Measurements from ENCODE around the gene OSBPL5. TPM values are rescaled to one million over a fixed set of nuclear protein-coding genes. Genes with fewer than 3 reads are reported as not detected.

The OSBPL5 gene
- total and polyA plus RNA-seq, 2 donors (not counting 1 experiment from before 2014, with no cell fraction given) = 12.4 to 49.0 TPM

- H2AFZ ChIP-seq (ENCODE audit: low read length) = no peak overlapping the region
- no peaks in the 10 kb centered on the region for H3K36me3 ChIP-seq (ENCODE audit: control insufficient read depth, insufficient read depth, low read length)
- no peaks in the 10 kb centered on the region for H4K20me1 ChIP-seq (ENCODE audit: control insufficient read depth, extremely low read depth, insufficient read depth, low read length)
- H3K27ac ChIP-seq (ENCODE audit: insufficient read depth, low read length) = no peak overlapping the region
- no peaks in the 10 kb centered on the region for H3K27me3 ChIP-seq (ENCODE audit: control insufficient read depth, insufficient read depth, low read length)
- no peak for DNase-seq (ENCODE audit: low read depth in 2 of 2)
- H3K4me2 ChIP-seq (ENCODE audit: extremely low read depth, insufficient read depth, low read length) = no peak overlapping the region
- H3K9ac ChIP-seq (ENCODE audit: insufficient read depth, low read length) = no peak overlapping the region
- peaks cover 11% of the 10 kb centered on the region for H3K79me2 ChIP-seq (ENCODE audit: control insufficient read depth, insufficient read depth, low read length)
- H3K9me3 ChIP-seq (ENCODE audit: control insufficient read depth, insufficient read depth, low read depth, low read length) = no peaks in the 10 kb centered on the region
- no peak overlapping the region for H3K4me3 ChIP-seq (replicated peaks in 1 of 4; ENCODE audit: control extremely low read depth in 1 of 4, insufficient read depth in 1 of 4, low read depth in 3 of 4, low read length in 4 of 4)
- H3K4me1 ChIP-seq (ENCODE audit: control insufficient read depth, extremely low read depth, insufficient read depth, low read length) = peaks cover 6% of the 10 kb centered on the region
- TF ChIP-seq CTCF (conservative IDR thresholded peaks at IDR 0.05 in 1 of 2, IDR thresholded peaks at IDR 0.05 in 1 of 2; ENCODE audit: low read depth in 1 of 2, low read length in 2 of 2) = no peak
- TF ChIP-seq EZH2 (IDR thresholded peaks at IDR 0.05; ENCODE audit: low read length, missing control alignments) = no peak
These were observed 28.3 kb downstream of the OSBPL5 start for GRCh38 chr11:3136546-3137455.

GRCh38 chr11:3135481-3136440 is 29.3 kb downstream of the OSBPL5 start:
- no peak for TF ChIP-seq EZH2 (IDR thresholded peaks at IDR 0.05; ENCODE audit: low read length, missing control alignments)
- no peak for TF ChIP-seq CTCF (conservative IDR thresholded peaks at IDR 0.05 in 1 of 2, IDR thresholded peaks at IDR 0.05 in 1 of 2; ENCODE audit: low read depth in 1 of 2, low read length in 2 of 2)
- Histone ChIP-seq H3K36me3 (ENCODE audit: control insufficient read depth, insufficient read depth, low read length) (no peaks in the 10 kb centered on the region), H3K4me1 (ENCODE audit: control insufficient read depth, extremely low read depth, insufficient read depth, low read length) (peaks cover 6% of the 10 kb centered on the region), H3K79me2 (ENCODE audit: control insufficient read depth, insufficient read depth, low read length) (peaks cover 9% of the 10 kb centered on the region), H3K9ac (ENCODE audit: insufficient read depth, low read length) (no peak overlapping the region), H3K9me3 (ENCODE audit: control insufficient read depth, insufficient read depth, low read depth, low read length) (no peaks in the 10 kb centered on the region), H3K27me3 (ENCODE audit: control insufficient read depth, insufficient read depth, low read length) (no peaks in the 10 kb centered on the region), H3K27ac (ENCODE audit: insufficient read depth, low read length) (no peak overlapping the region), H4K20me1 (ENCODE audit: control insufficient read depth, extremely low read depth, insufficient read depth, low read length) (no peaks in the 10 kb centered on the region), H2AFZ (ENCODE audit: low read length) (no peak overlapping the region), H3K4me3 (replicated peaks in 1 of 4; ENCODE audit: control extremely low read depth in 1 of 4, insufficient read depth in 1 of 4, low read depth in 3 of 4, low read length in 4 of 4) (no peak overlapping the region), H3K4me2 (ENCODE audit: extremely low read depth, insufficient read depth, low read length) (no peak overlapping the region)
- DNase-seq (ENCODE audit: low read depth in 2 of 2) = no peak
